CD14-positive monocyte (primary cell): ENCODE data around the gene GIMAP1. TPM values are rescaled to one million over a fixed set of nuclear protein-coding genes. Genes with fewer than 3 reads are reported as not detected.

Experiments used
- DNase-seq, 3 donors: peaks; one replicate each; pipeline ENCODE4 v3.0.0-alpha.2; 2011 to 2022
- H2AFZ ChIP-seq: 2 replicates; pipeline ENCODE4 v1.6.0; 2012; ENCODE audit warnings: mild to moderate bottlenecking, low read depth, low read length, inconsistent platforms; ENCODE audit not compliant: insufficient read depth, poor library complexity, severe bottlenecking
- H3K27ac ChIP-seq, 2 donors: 1 replicate in 1 of 2; 2 replicates in 1 of 2; pipeline ENCODE4 v1.5.1; 2012 to 2013; ENCODE audit warnings: low read length in 2 of 2, control low read depth in 1 of 2, inconsistent platforms in 1 of 2, low read depth in 1 of 2, mild to moderate bottlenecking in 1 of 2
- H3K27me3 ChIP-seq, 2 donors: one replicate each; pipeline versions ENCODE4 v1.6.0 to v1.6.1; 2011 to 2013; ENCODE audit warnings: low read length in 2 of 2; ENCODE audit not compliant: control insufficient read depth in 2 of 2, insufficient read depth in 2 of 2
- H3K36me3 ChIP-seq, 2 donors: replicated peaks in 1 of 2; 1 replicate in 1 of 2; 2 replicates in 1 of 2; pipeline versions ENCODE4 v1.5.1 to v1.6.1; 2012 to 2013; ENCODE audit warnings: low read length in 2 of 2, control low read depth in 1 of 2, inconsistent platforms in 1 of 2, mild to moderate bottlenecking in 1 of 2; ENCODE audit not compliant: insufficient read depth in 2 of 2, control insufficient read depth in 1 of 2
- H3K4me1 ChIP-seq, 2 donors: 1 replicate in 1 of 2; 2 replicates in 1 of 2; pipeline versions ENCODE4 v1.5.1 to v1.6.1; 2012 to 2013; ENCODE audit warnings: low read length in 2 of 2, control low read depth in 1 of 2, inconsistent platforms in 1 of 2, mild to moderate bottlenecking in 1 of 2, moderate library complexity in 1 of 2; ENCODE audit not compliant: insufficient read depth in 2 of 2, control insufficient read depth in 1 of 2
- H3K4me2 ChIP-seq: replicated peaks from 2 replicates; pipeline ENCODE3; 2012; ENCODE audit warnings: low read length, moderate library complexity, mild to moderate bottlenecking; ENCODE audit not compliant: poor library complexity, severe bottlenecking; ENCODE audit errors: extremely low read depth
- H3K4me3 ChIP-seq, 3 experiments: fragments of 200-600 bp in 1 of 3; sonication (generic) in 1 of 3; replicated peaks in 1 of 3; 1 replicate in 2 of 3; 2 replicates in 1 of 3; pipeline ENCODE4 v1.5.1; 2011 to 2013; ENCODE audit warnings: low read length in 3 of 3, mild to moderate bottlenecking in 3 of 3, control low read depth in 2 of 3, low read depth in 2 of 3, inconsistent platforms in 1 of 3, moderate library complexity in 1 of 3
- H3K79me2 ChIP-seq: 2 replicates; pipeline ENCODE4 v1.6.0; 2012; ENCODE audit warnings: mild to moderate bottlenecking, control low read depth, inconsistent platforms, low read length, moderate library complexity; ENCODE audit not compliant: insufficient read depth
- H3K9ac ChIP-seq: 2 replicates; pipeline ENCODE4 v1.6.0; 2017; ENCODE audit warnings: low read length, mild to moderate bottlenecking; ENCODE audit not compliant: insufficient read depth, poor library complexity, severe bottlenecking
- H3K9me3 ChIP-seq, 2 donors: replicated peaks in 1 of 2; 1 replicate in 1 of 2; 2 replicates in 1 of 2; pipeline versions ENCODE4 v1.5.1 to v1.6.1; 2012 to 2013; ENCODE audit warnings: low read length in 2 of 2, control low read depth in 1 of 2; ENCODE audit not compliant: control insufficient read depth in 1 of 2, insufficient read depth in 1 of 2
- H4K20me1 ChIP-seq: 2 replicates; pipeline ENCODE4 v1.6.0; 2012; ENCODE audit warnings: mild to moderate bottlenecking, low read length, control low read depth, moderate library complexity; ENCODE audit not compliant: insufficient read depth
- H3K27ac Mint-ChIP-seq, 7 donors: one replicate each; pipeline ENCODE4 v1.8.0; 2020; ENCODE audit warnings: mild to moderate bottlenecking in 7 of 7, mixed read lengths in 7 of 7, moderate library complexity in 6 of 7, inconsistent platforms in 2 of 7
- H3K27me3 Mint-ChIP-seq, 3 donors: one replicate each; pipeline ENCODE4 v1.8.0; 2021 to 2022; ENCODE audit warnings: low read depth in 3 of 3, mild to moderate bottlenecking in 3 of 3, mixed read lengths in 3 of 3, moderate library complexity in 3 of 3, inconsistent platforms in 1 of 3
- H3K36me3 Mint-ChIP-seq, 2 donors: one replicate each; pipeline ENCODE4 v1.8.0; 2020; ENCODE audit warnings: mixed read lengths in 2 of 2, inconsistent platforms in 1 of 2, mild to moderate bottlenecking in 1 of 2
- H3K4me1 Mint-ChIP-seq: one replicate; pipeline ENCODE4 v1.8.0; 2020; ENCODE audit warnings: mild to moderate bottlenecking, mixed read lengths
- H3K4me3 Mint-ChIP-seq, 2 donors: one replicate each; pipeline ENCODE4 v1.8.0; 2020; ENCODE audit warnings: mild to moderate bottlenecking in 2 of 2, mixed read lengths in 2 of 2, moderate library complexity in 1 of 2
- H3K9me3 Mint-ChIP-seq, 7 donors: one replicate each; pipeline ENCODE4 v1.8.0; 2020 to 2022; ENCODE audit warnings: mixed read lengths in 7 of 7, mild to moderate bottlenecking in 6 of 7, moderate library complexity in 6 of 7, inconsistent platforms in 2 of 7
- CTCF ChIP-seq: fragments of 200-600 bp; IDR thresholded peaks from one replicate; pipeline ENCODE4 v1.8.0; 2022; ENCODE audit warnings: antibody characterized with exemption, mild to moderate bottlenecking
- WGBS: methylation state at CpG from one replicate; pipeline ENCODE4 v1.1.5; 2013; ENCODE audit warnings: missing lambda C conversion rate; ENCODE audit not compliant: insufficient coverage; 5-methylcytosine and 5-hydroxymethylcytosine counted together
- intact Hi-C, 2 donors: fragments of 100-400 bp; cut with micrococcal nuclease; formaldehyde crosslinking; loops; one replicate each; pipeline versions ENCODE4 v1.15.0 to v1.15.1; 2023
- polyA plus RNA-seq, 3 donors: library from polyadenylated mRNA; depleted of rRNA in 1 of 3; unstranded in 2 of 3; stranded (reverse) in 1 of 3; fragments of 300-500 nt in 2 of 3; fragments of >200 nt in 1 of 3; fragmentation: Illumina TruSeq in 2 of 3; gene quantifications; 1 replicate in 2 of 3; 2 replicates in 1 of 3; pipeline ENCODE4 v1.2.3, GENCODE V29; 2012 to 2021

Gene GIMAP1
- polyA plus RNA-seq, 3 donors = 10.9 to 19.6 (median 11.4) TPM

GRCh38 chr7:150756166-150756565 lies 39.8 kb downstream of the GIMAP1 start:
- no peak for DNase-seq
- no peak for TF ChIP-seq CTCF
- Histone ChIP-seq H3K9me3 (no peaks in the 10 kb centered on the region), H3K27me3 (no peaks in the 10 kb centered on the region), H2AFZ (no peak overlapping the region), H3K79me2 (no peaks in the 10 kb centered on the region), H4K20me1 (no peaks in the 10 kb centered on the region), H3K27ac (peak overlapping the region in 1 of 2 donors; percentile 71), H3K4me3 (peak overlapping the region in 1 of 3 experiments; percentile 33), H3K4me1 (peaks cover 35 to 42% of the 10 kb centered on the region in 2 donors), H3K36me3 (no peaks in the 10 kb centered on the region), H3K9ac (no peak overlapping the region), H3K4me2 (peak overlapping the region; percentile 20)
- Mint-ChIP-seq H3K36me3 (peaks cover 1 to 6% of the 10 kb centered on the region in 2 donors), H3K27ac (peak overlapping the region in 4 of 7 donors; percentile 2 to 18 (median 15)), H3K27me3 (peaks cover 0 to 4% (median 0%) of the 10 kb centered on the region in 3 donors), H3K9me3 (peaks cover 0 to 11% (median 3%) of the 10 kb centered on the region in 7 donors), H3K4me1 (peaks cover 45% of the 10 kb centered on the region), H3K4me3 (no peak overlapping the region)
- 76% methylated on average over 3 of the region's 3 CpGs for WGBS
- intact Hi-C loops = no loop called here

- H2AFZ ChIP-seq = no peak overlapping the region
- no CpG with 5 or more reads among the region's 1 CpG for WGBS
- intact Hi-C loops = no loop called here
- H3K9ac ChIP-seq = no peak overlapping the region
- H3K27me3 ChIP-seq = no peaks in the 10 kb centered on the region
- no peak overlapping the region for H3K4me3 ChIP-seq
- no peak overlapping the region for H3K4me3 Mint-ChIP-seq
- DNase-seq = peak in 2 of 3 donors; percentile 41 to 43
- H3K79me2 ChIP-seq = no peaks in the 10 kb centered on the region
- H3K36me3 ChIP-seq = no peaks in the 10 kb centered on the region
- no peak overlapping the region for H3K27ac Mint-ChIP-seq
- H3K9me3 Mint-ChIP-seq = peaks cover 5 to 17% (median 9%) of the 10 kb centered on the region in 7 donors
- H3K4me1 Mint-ChIP-seq = peaks cover 43% of the 10 kb centered on the region
- H3K9me3 ChIP-seq = peaks cover 0 to 4% of the 10 kb centered on the region in 2 donors
- TF ChIP-seq CTCF = peak; percentile 63
- H3K27me3 Mint-ChIP-seq = peaks cover 0 to 4% (median 0%) of the 10 kb centered on the region in 3 donors
- H3K4me2 ChIP-seq = no peak overlapping the region
- peaks cover 35 to 42% of the 10 kb centered on the region in 2 donors for H3K4me1 ChIP-seq
- H3K36me3 Mint-ChIP-seq = peaks cover 6 to 13% of the 10 kb centered on the region in 2 donors
- no peaks in the 10 kb centered on the region for H4K20me1 ChIP-seq
- H3K27ac ChIP-seq = no peak overlapping the region
These were observed 40.4 kb downstream of the GIMAP1 start for GRCh38 chr7:150756858-150757257.
